ENCODE measurements around the gene MACROH2A1.
A peak's percentile ranks its signal among the peaks of the same experiment; 100 is the strongest.

The MACROH2A1 gene

DNA sequence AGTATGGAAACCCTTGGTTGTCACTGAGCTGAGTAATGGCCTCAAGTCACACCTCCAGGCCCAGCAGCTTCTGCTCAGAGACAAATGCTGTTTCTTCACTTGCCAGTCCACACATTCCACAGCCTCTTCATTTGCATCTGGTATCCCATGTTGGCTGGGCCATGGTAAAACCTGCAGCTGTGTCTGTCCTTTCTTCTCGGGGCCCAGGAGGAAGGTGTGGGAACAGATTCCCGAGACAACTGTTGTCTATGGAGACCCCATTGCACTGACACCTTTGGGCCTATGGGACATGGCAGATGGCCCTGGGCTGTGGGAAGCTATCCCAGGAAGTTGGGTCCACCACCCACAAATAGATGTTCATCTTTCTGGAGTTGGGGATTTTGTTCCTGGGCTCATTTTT lies 85.1 kb downstream of the MACROH2A1 start:
- DNase-seq (ENCODE audit: low read depth): no peak

DNA sequence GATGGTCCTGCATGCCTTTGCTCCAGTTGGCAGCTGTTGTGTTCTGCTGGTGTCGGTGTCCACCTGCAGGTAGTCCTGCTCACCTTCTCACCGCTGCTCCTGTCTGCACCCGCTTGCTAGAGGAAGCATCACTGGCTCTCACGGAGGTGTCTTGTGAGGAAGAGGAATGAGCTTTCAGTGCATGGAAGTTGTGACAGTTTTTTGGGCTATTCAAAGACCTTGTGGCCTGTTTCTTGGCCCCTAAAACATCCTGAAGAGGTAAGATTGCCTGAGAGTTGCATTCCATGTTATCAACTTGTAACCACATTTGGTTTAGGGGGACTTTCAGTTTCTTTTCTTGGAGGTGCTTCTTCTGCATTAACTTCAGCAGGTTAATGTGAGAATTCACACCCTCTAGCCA lies 85.6 kb downstream of the MACROH2A1 start:
- no peak for DNase-seq (ENCODE audit: low read depth)

DNA sequence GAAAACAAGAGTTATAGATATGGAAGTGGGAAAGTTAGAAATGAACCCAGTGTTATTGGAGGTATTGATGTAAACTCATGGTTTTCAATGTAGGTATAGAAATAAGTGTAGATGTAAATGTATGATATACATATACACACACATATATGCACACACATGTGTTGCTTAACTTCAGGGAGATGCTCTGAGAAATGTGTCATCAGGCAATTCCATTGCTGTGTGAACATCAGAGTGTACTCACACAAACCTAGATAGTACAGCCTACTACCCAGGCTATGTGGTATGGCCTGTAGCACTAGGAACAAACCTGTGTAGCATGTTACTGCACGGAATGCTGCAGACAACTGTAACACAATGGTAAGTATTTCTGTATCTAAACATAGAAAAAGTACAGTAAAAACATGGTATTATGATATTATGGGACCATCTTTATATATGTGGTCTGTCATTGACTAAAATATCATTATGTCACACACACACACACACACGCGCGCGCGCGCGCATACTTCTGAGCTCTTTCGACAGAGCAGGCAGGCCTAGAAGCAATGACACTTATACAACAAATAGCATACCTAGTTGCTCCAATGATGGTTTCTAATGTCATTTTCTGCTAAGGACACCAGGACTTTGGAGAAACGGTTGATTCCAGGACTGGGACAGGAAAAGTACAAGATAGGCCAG lies 86.6 kb downstream of the MACROH2A1 start:
- no peak for DNase-seq (ENCODE audit: low read depth)

DNA sequence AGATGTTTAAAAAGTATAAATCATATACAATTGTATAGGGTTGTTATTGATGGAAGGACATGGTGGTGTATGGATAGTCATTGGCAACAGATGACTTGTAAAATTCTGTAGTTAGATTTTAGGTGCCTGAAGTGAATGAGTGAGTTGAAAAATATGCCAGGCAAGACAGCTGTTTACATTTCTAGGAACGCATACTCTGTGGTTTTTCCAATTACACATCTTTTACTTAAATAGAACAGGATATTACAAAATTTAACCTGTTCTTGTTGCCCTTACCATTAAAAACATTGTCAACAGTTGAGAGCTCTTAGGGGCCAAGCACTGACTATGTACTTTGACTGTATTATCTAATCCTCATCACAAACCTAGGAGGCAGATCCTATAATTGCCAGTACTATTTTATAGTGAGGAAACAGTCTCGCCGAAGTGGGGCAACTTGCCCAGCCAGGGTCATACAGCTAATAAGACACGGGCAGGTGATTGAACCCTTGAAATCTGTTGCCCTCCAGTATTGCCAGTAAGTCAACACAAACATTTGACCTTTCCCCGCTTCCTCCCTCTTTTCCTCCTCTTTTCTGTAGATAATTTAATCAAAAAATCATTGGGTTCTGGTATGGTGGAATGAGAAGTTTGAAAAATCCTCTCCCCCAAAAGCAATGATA lies 88.6 kb downstream of the MACROH2A1 start:
- DNase-seq (ENCODE audit: low read depth): peak; percentile 33

DNA sequence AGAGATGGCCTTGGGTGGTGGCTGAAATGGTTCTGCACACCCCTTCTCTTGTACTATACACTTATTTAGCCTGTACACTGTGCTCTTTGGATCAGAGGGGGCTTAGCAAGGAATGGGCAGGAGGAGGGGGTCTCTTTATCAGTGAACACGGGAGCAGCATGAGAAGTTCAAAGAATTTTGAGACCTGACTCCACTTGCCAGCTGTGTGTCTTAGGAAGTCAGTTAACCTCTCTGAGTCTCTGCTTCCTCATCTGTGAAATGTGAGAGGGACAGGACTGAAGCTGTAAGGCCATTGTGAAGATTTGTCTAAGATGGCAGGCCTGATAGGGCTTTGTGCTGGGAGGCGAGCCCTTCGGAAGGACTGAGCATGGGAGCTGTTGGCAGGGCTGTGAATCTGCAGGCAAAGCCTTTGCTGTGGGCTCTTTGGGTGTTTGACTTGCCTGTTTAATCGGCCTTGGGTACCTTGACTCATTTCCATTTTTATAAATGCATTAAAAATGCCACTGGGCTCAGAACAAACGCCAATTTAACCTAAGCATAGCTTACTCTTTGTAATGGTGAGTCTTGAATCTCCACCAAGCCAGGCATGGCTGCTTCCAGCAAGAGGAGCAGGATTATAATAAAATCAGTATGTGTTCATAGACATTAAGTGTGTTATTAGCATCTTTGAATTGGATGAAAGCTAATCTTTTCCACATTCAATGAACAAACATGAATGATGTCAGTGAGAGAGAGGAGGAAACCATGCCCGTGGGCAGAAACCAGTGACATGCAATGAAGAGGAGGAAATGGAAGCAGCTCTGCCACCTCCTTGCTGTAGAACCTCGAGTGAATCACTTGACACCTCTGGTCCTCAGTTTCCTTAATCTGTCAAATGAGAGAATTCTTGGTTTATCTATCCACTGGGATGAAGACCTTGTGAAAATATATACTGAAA lies 89.4 kb downstream of the MACROH2A1 start:
- no peak for DNase-seq (ENCODE audit: low read depth)

DNA sequence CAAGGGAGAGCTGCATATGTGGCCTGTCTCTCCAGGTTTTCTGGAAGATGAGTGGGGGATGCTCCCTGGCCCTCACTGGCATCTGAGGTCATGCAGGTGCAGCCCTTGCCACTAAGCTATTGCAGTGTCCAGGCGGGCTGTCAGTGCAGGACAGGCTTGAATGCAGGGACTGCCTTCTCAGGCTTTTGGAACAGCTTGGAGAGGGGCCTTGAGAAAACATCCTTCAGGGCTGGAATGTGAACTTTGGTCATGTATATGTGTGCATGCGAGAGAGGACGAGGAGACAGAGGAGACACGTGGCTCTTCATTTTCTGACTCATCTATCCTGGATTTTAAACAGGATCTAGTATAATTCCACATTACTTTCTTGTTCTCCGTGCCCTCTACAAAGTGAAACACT lies 90.3 kb downstream of the MACROH2A1 start:
- no peak for DNase-seq (ENCODE audit: low read depth)

DNA sequence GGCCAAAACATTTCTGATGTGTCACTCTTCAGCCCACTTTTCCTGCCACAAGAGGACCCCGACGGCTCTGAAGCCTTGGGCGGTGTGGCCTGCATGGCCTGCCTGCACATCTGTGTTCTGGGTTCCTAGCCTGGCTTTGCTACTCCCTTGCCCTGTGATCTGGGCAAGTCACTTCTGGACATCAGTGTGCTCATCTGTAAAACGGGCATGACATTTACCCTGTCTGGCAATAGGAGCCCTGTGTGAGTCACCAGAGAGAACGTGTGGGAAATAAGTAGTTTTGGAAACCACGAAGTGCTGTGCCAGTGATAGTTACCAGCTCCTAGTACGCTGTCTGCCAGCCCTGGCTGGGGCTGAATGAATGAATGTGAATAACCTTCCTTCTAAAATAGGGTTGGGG lies 90.8 kb downstream of the MACROH2A1 start:
- no peak for DNase-seq (ENCODE audit: low read depth)

DNA sequence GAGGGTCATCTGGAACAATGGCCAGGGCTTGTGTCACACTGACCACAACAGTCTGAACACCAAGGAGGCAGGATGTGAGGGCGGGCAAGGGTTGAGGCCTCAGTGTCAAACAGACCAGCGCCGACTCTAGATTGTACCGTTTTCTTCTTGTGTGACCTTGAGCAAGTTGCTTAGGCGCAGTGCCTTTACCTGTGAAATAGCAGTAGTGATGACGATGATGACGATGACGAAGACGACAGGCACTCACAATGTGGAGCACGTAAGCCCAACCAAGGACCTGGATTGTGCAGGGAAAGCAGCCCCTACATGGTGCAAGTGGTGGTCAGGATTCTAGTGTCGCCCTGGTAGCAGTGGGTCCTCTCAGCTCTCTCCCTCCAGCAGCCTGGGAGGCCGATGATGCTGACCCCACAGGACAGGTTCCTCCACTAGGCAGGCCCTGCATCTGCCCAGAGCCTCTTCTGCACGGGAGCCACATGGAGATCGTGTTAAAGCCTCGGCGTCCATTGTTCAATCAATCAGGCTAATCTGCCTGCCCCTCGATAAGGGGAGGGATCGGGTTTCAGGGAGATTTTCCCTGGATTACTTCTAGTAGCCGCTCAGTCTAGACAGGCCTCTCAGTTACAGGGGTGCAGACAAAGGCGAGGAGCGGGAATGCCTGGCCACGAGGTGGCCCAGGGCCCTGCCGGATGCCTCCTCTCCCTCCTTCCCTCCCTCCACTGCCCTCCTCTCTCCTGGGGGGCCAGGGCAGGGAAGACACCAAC lies 91.7 kb downstream of the MACROH2A1 start:
- no peak for DNase-seq (ENCODE audit: low read depth)

DNA sequence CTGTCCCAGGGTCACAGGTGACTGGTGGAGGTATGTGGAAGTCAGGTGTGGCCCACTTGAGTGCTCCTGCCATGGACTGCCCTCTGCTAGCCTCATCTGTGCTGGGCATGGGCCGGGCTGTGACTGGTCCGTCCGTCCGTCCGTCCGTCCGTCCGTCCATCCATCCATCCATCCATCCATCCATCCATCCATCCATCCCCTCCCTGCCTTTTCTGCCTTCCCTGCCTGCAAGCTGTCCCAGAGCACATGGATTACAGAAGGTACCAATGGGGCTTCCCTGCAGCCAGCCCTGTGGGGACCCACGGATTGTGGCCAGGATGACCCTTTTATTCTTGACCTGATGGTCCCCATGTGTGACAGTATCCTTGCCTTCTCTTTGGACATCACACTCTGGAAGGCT lies 92.5 kb downstream of the MACROH2A1 start:
- DNase-seq (ENCODE audit: low read depth): no peak

DNA sequence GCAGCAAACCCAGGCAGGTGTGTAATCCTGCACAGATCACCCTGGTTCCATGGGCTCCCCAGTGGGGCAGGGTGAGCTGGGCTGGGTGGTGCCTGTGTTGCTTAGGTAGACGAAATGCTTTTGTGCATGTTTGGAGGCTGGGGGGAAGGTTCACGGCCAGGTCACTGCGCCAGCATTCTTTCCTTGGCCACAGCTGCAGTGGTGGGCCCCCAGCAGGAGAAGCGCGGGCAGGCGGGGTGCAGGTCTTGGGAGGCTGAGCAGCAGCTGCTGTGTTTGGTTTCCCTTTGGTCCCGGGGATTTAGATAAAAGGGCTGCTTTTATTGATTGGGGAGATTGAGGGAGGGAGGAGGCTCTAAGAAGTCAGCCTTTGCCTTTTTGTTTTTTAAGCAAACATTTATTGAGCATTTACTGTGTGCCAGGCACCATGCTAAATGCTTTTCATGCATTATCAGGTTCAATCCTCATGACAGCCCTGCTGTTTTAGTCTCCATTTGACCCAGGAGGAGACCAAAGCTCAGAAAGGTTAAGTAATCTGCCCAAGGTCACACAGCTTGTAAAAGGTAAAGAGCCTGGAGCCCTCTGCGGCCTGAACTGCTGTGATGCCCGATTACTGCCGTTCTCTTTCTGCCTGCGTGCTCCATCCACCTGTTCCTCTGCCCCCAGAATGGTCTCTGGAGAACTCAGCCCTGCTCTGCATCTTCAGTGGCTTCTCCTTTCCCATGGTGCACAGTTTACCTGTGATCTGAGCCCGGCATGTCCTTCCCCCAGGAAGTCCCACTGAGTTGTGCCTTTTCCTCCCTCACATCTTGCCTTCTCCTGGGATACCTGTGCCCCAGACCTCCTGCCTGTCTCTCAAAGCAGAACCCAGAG lies 94.4 kb downstream of the MACROH2A1 start:
- DNase-seq (ENCODE audit: low read depth): no peak

DNA sequence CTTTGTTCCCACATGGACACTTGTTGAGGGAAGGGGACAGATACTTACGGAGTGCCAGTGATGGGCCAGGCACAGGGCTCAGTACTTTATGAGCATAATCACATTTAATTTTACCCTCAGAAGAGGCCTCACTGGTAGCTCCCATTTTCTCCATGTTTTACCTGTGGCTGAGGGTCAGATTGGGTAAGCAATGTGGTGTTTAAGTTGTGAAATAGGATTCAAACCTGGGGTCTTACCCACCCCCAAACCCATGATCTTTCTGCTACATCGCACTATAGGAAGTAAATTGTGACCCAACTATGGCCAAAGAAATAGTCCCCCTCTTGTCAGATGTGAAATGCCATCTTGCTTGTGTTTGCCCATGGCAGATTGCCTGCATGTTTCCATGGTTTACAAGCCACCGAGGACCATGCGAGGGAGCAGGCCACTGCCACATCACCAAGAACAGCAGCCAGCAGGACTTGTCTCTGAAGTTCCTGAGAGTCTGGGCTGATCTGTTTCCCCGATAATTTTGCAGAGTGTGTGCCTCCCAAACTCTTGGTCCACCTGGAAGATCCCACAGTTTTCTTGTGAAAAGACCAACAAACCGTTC lies 95.4 kb downstream of the MACROH2A1 start:
- no peak for DNase-seq (ENCODE audit: low read depth)

DNA sequence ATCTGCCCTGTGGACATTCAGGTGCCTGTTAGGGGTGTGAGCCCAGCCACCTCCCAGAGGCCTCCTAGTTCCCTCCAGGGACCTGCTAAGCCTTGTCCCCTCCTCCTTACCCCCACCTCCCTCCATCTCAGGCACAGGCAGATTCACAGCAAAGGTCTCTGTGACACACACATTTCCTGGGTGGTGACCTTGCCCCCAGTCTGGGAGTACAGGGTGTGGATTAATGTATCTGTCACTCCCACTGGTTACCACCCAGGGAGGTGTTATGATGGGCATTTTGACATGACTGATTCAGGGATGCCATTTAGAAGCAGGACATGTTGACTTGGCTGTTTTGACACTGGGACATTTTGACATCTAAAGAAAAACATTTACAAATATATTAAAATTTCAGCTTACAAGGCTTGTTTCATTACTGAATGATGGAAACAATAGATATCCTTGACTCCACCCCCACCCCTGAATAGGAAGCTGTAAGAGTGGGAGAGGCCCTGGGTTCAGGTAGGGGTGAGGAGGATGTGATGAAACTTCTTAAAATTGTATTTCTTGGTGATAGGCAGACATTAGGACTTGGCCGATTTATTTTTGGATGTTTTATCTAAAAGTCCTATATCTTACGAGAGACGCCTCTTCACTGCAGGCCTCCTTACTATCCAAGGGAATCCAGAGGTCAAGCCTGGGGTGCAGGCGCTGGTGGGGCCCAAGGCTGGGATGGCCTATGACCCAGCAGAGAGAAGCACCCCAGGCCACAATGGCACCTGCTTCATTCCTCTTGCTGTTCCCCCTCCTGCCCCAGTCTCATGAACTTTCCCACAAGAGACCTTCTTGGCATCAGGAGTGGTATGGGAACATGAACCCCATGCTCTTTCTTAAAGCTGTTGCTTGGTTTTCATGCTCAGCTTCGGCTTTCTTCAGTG lies 101.9 kb downstream of the MACROH2A1 start:
- no peak for DNase-seq (ENCODE audit: low read depth)

DNA sequence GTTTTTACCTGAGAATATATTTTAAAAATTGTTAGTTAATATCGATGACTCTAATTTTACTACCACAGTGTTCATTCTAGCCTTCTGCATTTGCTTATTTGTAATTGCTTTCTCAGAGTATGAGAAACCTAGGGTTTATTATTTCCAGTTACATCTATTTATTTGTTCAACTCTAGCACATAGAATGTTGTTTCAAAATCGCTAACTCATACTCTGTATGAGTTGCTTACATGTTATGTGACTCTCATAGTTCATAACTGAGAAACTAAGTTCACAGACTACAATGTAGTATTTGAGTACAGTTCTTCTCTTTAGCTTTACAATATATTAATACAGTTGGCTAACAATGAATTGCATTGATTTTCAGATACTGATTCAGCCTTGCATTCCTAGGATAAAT lies 103.2 kb downstream of the MACROH2A1 start:
- DNase-seq (ENCODE audit: low read depth): no peak

DNA sequence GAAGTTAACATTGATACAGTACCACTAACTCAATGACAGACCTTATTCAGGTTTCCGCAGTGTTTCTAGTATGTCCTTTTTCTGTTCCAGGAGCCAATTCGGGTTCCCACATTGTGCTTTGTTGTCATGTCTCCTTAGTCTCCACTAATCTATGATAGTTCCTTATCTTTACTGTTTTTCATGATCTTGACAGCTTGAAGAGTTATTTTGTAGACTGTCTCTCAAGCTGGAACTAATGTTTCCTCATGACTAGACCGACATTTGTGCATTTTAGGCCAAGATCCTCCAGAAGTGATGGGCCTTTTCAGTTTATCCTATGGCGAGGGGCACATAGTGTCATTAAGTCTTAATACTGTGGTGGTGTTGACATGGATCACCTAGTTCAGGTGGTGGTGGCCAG lies 104.2 kb downstream of the MACROH2A1 start:
- DNase-seq (ENCODE audit: low read depth): no peak

DNA sequence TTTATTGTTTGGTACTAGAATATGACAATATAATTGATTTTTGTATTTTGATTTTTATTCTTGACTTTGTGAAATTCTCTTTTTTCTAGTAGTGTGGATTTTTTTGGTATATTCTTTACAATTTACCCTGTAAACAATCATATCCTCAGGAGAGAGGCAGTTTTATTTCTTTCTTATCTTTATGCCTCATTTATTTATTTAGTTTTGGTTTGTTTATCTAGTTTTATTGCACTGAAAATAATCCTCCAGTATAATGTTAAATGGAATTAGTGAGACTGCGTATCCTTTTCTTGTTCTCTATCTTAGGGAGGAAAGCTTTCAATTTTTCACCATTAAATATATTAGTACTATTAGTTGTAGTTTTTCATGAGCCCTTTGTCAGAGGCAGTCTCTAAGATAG lies 109.4 kb downstream of the MACROH2A1 start:
- no peak for DNase-seq (ENCODE audit: low read depth)

DNA sequence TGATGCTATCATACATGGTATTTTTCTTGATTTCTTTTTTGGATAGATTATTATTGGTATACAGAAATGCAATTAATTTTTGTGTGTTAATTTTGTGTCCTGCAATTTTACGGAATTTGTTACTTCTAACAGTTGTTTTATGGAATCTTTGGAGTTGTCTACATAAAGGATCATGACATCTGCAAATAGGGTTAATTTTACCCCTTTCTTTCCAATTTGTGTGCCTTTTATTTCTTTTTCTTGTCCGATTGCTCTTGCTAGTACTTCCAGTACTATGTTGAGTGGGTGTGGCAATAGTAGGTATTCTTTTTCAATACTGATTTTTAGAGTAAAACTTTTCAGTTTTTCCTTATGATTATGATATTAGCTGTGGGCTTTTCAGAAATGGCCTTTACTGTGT lies 111.5 kb downstream of the MACROH2A1 start:
- no peak for DNase-seq (ENCODE audit: low read depth)
